HEK293T (cell line): ENCODE data around the gene EIF5A.
A peak's percentile ranks its signal among the peaks of the same experiment; 100 is the strongest.

Experiments
- CTCF ChIA-PET: fragments of 350-600 bp; formaldehyde crosslinking; extraction: SDS; loops from one replicate; lab custom pipeline; 2021; ENCODE audit warnings: antibody characterized with exemption, inconsistent platforms; lab: Yijun Ruan, JAX
- POLR2A ChIA-PET: fragments of 350-600 bp; formaldehyde crosslinking; extraction: SDS; loops from one replicate; lab custom pipeline; 2020; ENCODE audit warnings: antibody characterized with exemption, inconsistent platforms; lab: Yijun Ruan, JAX
- DNase-seq: peaks from one replicate; pipeline ENCODE4 v3.0.0; 2012; ENCODE audit warnings: mixed read lengths; ENCODE audit errors: extremely low spot score
- ARNT ChIP-seq: fragments of 450-650 bp; IDR thresholded peaks from 2 replicates; pipeline ENCODE4 v1.6.1; 2017; ENCODE audit warnings: mild to moderate bottlenecking
- BHLHE40 ChIP-seq: fragments of 450-650 bp; IDR thresholded peaks from 2 replicates; pipeline ENCODE4 v1.6.1; 2016; ENCODE audit warnings: mild to moderate bottlenecking, moderate library complexity, borderline replicate concordance
- CTBP1 ChIP-seq: fragments of 450-650 bp; IDR thresholded peaks from 2 replicates; pipeline ENCODE4 v1.6.1; 2016; ENCODE audit warnings: borderline replicate concordance
- ELF4 ChIP-seq: fragments of 450-650 bp; IDR thresholded peaks from 2 replicates; pipeline ENCODE4 v1.6.1; 2017; ENCODE audit warnings: antibody characterized with exemption
- FOXA1 ChIP-seq: fragments of 450-650 bp; IDR thresholded peaks from 2 replicates; pipeline ENCODE4 v1.6.1; 2016; ENCODE audit warnings: mild to moderate bottlenecking
- FOXK2 ChIP-seq: fragments of 450-650 bp; IDR thresholded peaks from 2 replicates; pipeline ENCODE4 v1.6.1; 2016; ENCODE audit warnings: mild to moderate bottlenecking
- FOXM1 ChIP-seq: fragments of 450-650 bp; IDR thresholded peaks from 2 replicates; pipeline ENCODE4 v1.6.1; 2017; ENCODE audit warnings: mild to moderate bottlenecking, borderline replicate concordance
- HDGF ChIP-seq: fragments of 450-650 bp; IDR thresholded peaks from 2 replicates; pipeline ENCODE4 v1.6.1; 2017; ENCODE audit warnings: antibody characterized with exemption, borderline replicate concordance
- L3MBTL2 ChIP-seq: fragments of 450-650 bp; conservative IDR thresholded peaks from 2 replicates; pipeline ENCODE4 v1.6.1; 2016; ENCODE audit warnings: mild to moderate bottlenecking
- LEF1 ChIP-seq: fragments of 450-650 bp; IDR thresholded peaks from 2 replicates; pipeline ENCODE4 v1.6.1; 2017; ENCODE audit warnings: mild to moderate bottlenecking, borderline replicate concordance
- NFRKB ChIP-seq: fragments of 450-650 bp; IDR thresholded peaks from 2 replicates; pipeline ENCODE4 v1.6.1; 2016; ENCODE audit warnings: mild to moderate bottlenecking, moderate library complexity
- SP1 ChIP-seq: fragments of 450-650 bp; IDR thresholded peaks from 2 replicates; pipeline ENCODE4 v1.6.1; 2017
- SUZ12 ChIP-seq: fragments of 450-650 bp; IDR thresholded peaks from 2 replicates; pipeline ENCODE4 v1.6.1; 2016; ENCODE audit warnings: mild to moderate bottlenecking
- TARDBP ChIP-seq: fragments of 450-650 bp; IDR thresholded peaks from 2 replicates; pipeline ENCODE4 v1.6.1; 2016
- ZNF384 ChIP-seq: fragments of 450-650 bp; IDR thresholded peaks from 2 replicates; pipeline ENCODE4 v1.6.1; 2016
- TF ChIP-seq, protein P1 (sequence below): fragments of 450-650 bp; IDR thresholded peaks from 2 replicates; pipeline ENCODE4 v1.6.1; 2016

EIF5A gene

DNA sequence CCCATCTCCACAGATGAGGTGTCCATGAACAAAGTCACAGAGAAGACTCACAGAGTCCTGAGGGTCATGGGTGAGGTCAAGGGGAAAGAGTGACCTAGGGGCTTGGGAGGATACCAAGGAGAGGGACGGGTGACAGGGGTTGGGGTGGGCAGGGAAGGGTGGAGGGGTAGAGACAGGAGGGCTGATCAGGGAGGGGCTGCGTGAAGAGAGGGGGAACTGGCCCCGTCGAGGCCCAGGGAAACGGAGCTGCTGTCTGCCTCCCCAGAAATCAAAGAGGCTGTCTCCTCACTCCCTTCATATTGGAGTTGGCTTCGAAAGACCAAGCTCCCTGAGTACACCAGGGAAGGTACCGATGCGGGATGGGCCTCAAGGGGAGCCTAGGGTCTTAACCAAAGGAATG is 48.1 kb downstream of the EIF5A start:
- no peak for DNase-seq
- ChIA-PET CTCF (interaction anchor here (0.6 to 1.8 kb wide), 12 partner anchors 14 to 214 kb away, joined by 3 to 11 read pairs (median 3); partner anchors contain the start of genes CHRNB1 and TMEM102), POLR2A (interaction anchor here (0.9 to 2.8 kb wide), 5 partner anchors 47 to 205 kb away, joined by 3 to 14 read pairs (median 5); partner anchors contain the start of genes TMEM102 and TMEM256)
- TF ChIP-seq FOXM1 (no peak), FOXK2 (no peak), BHLHE40 (no peak), FOXA1 (no peak), ZNF384 (no peak), LEF1 (no peak), SUZ12 (no peak)

DNA sequence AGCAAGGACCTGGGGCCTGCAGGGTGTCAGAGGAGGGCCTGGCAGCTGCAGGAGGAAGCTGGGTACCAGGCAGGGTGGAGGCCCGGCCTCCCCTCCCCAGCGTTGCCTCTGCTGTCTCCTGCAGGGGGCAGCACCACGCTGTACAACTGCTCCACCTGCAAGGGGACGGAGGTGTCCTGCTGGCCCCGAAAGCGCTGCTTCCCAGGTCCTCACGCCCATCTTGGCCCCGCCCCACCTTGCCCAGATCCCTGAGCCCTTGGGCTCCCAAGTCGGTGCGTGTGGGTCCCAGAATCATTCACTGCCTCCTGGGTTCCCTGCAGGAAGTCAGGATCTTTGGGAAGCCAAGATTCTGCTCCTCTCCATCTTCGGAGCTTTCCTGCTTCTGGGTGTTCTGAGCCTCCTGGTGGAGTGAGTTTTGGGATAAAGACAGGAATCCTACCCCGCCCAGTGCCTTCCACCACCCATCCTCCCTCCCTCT is 48.7 kb downstream of the EIF5A start:
- no peak for TF ChIP-seq FOXM1
- TF ChIP-seq SUZ12 = no peak
- no peak for TF ChIP-seq BHLHE40
- TF ChIP-seq, protein P1, sequence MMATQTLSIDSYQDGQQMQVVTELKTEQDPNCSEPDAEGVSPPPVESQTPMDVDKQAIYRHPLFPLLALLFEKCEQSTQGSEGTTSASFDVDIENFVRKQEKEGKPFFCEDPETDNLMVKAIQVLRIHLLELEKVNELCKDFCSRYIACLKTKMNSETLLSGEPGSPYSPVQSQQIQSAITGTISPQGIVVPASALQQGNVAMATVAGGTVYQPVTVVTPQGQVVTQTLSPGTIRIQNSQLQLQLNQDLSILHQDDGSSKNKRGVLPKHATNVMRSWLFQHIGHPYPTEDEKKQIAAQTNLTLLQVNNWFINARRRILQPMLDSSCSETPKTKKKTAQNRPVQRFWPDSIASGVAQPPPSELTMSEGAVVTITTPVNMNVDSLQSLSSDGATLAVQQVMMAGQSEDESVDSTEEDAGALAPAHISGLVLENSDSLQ = no peak
- TF ChIP-seq FOXA1 = no peak
- no peak for TF ChIP-seq FOXK2
- TF ChIP-seq SP1 = no peak
- peak; percentile 21; the same call in 1 of the 2 replicates for TF ChIP-seq CTBP1
- no peak for TF ChIP-seq NFRKB
- TF ChIP-seq ZNF384 = no peak
- no peak for TF ChIP-seq ELF4
- no peak for TF ChIP-seq LEF1
- no peak for TF ChIP-seq ARNT
- TF ChIP-seq HDGF = peak; percentile 63; the same call in 1 of the 2 replicates
- TF ChIP-seq L3MBTL2 = no peak
- ChIA-PET CTCF (interaction anchor here (0.6 to 1.8 kb wide), 13 partner anchors 14 to 213 kb away, joined by 3 to 11 read pairs (median 3); partner anchors contain the start of genes FGF11 and TMEM102), POLR2A (interaction anchor here (0.6 to 2.8 kb wide), 6 partner anchors 47 to 331 kb away, joined by 3 to 14 read pairs (median 4); partner anchors contain the start of genes TMEM102, TMEM256 and TP53)
- peak; percentile 83 for DNase-seq

DNA sequence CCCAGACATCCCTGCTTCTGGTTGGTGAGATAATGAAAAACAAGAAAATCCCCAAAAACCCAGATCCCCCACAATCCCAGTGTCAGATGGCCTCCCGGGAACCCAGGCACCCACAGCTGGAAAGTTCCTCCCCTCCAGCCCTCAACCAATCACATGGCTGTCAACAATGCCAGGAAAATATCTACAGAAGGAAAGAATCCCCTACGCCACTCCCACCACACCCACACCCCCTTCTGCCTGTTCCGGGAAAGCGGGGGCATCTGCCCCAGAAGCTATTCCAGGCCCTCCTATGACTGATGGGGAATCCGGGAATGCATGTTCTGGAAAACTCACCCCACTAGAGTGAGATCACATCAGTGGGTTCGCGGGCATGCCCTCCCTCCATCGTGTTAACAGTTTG is 49.3 kb downstream of the EIF5A start:
- POLR2A ChIA-PET = interaction anchor here (0.6 to 2.8 kb wide), 3 partner anchors 79 to 331 kb away, joined by 3 to 14 read pairs (median 9); partner anchors contain the start of genes TMEM102 and TP53
- no peak for TF ChIP-seq SP1
- TF ChIP-seq BHLHE40 = no peak
- TF ChIP-seq ELF4 = no peak
- TF ChIP-seq ARNT = no peak
- no peak for TF ChIP-seq TARDBP
- TF ChIP-seq, protein P1 = no peak
- no peak for TF ChIP-seq HDGF
- CTCF ChIA-PET = interaction anchor here (0.9 to 1.8 kb wide), 5 partner anchors 79 to 205 kb away, joined by 3 to 11 read pairs (median 4); partner anchors contain the start of genes FGF11 and TMEM102
- no peak for DNase-seq

DNA sequence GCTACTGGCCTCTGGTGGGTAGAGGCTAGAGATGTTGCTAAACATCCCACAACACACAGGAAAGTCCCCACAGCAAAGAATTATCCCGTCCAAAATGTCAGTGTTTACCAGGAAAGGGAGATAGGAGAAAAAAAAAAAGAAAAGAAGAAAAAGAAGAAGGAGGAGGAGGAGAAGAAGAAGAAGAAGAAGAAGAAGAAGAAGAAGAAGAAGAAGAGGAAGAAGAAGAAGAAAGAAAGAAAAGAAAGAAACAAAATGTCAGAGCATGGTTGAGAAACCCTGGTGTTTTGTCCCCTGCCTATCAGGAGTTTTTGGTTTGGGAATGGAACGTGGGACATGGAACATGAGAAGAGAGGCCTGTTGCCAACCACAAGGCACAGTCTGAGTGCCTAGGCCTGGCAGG is 50.0 kb downstream of the EIF5A start:
- DNase-seq = no peak
- TF ChIP-seq ZNF384 (no peak), CTBP1 (no peak), FOXM1 (no peak), FOXK2 (no peak), TARDBP (no peak), BHLHE40 (no peak), SP1 (no peak), L3MBTL2 (no peak), LEF1 (no peak)
- TF ChIP-seq, protein P1 = no peak
- ChIA-PET POLR2A (no interaction called here), CTCF (interaction anchor here (1.1 to 1.8 kb wide), 2 partner anchors 79 to 129 kb away, joined by 3 to 11 read pairs; partner anchors contain the start of gene TMEM102)

DNA sequence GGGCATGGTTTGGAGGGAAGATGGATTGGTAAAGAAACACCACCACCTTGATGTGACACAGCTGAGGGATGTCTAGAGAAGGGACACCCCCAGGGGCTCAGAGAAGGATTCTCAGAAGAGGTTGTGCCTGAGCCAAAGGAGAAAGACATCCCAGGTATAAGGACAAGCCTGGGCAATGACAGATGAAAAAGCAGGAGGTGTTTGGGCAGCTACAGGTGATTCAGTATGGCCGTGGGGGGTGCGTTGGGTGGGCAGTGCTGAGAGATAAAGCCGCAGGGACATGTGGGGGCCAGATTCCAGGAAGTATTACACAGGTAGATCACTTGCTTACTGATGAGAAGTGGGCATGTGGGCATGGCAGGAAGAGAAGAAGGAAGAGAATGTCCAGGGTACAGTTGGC is 54.5 kb downstream of the EIF5A start:
- POLR2A ChIA-PET = interaction anchor here (1.1 kb wide), 1 partner anchor 33 kb away, joined by 3 read pairs; no protein-coding TSS in a partner anchor

More for the DNA sequence above, 54.5 kb downstream of the EIF5A start:
- no peak for TF ChIP-seq SP1
- TF ChIP-seq ZNF384 = no peak
- TF ChIP-seq FOXM1 = no peak
- TF ChIP-seq, protein P1 = no peak
- no peak for TF ChIP-seq L3MBTL2
- TF ChIP-seq FOXA1 = no peak
- no peak for TF ChIP-seq CTBP1
- TF ChIP-seq ELF4 = no peak
- no peak for TF ChIP-seq NFRKB
- no peak for TF ChIP-seq BHLHE40
- TF ChIP-seq ARNT = no peak
- no peak for TF ChIP-seq SUZ12
- TF ChIP-seq HDGF = no peak
- TF ChIP-seq TARDBP = no peak
- TF ChIP-seq LEF1 = no peak
- no peak for TF ChIP-seq FOXK2
- CTCF ChIA-PET = interaction anchor here (1.3 kb wide), 1 partner anchor 12 kb away, joined by 3 read pairs; no protein-coding TSS in a partner anchor
- no peak for DNase-seq
